WTC11 (cell line): ENCODE measurements around the gene VEZF1.

Experiments used
- AFF4 ChIP-seq: sonication (generic); formaldehyde crosslinking; IDR thresholded peaks from 2 replicates; pipeline ENCODE4 v1.8.1; 2023; ENCODE audit warnings: mild to moderate bottlenecking, missing genetic modification reagents, borderline replicate concordance
- CTCF ChIP-seq: fragments of 200-600 bp; IDR thresholded peaks from 2 replicates; pipeline ENCODE4 v1.8.0; 2022; ENCODE audit warnings: antibody characterized with exemption
- FOXP4 ChIP-seq: sonication (generic); formaldehyde crosslinking; IDR thresholded peaks from 2 replicates; pipeline ENCODE4 v1.8.0; 2022; ENCODE audit warnings: mild to moderate bottlenecking, missing genetic modification reagents
- NFYB ChIP-seq: sonication (generic); formaldehyde crosslinking; conservative IDR thresholded peaks from 2 replicates; pipeline ENCODE4 v1.8.0; 2022; ENCODE audit warnings: low read depth, missing genetic modification reagents
- NR3C1 ChIP-seq: sonication (generic); formaldehyde crosslinking; conservative IDR thresholded peaks from 2 replicates; pipeline ENCODE4 v1.8.1; 2023; ENCODE audit warnings: low read depth, mild to moderate bottlenecking, missing genetic modification reagents
- SMAD3 ChIP-seq: sonication (generic); formaldehyde crosslinking; IDR thresholded peaks from 2 replicates; pipeline ENCODE4 v1.8.0; 2022; ENCODE audit warnings: missing genetic modification reagents, mild to moderate bottlenecking, borderline replicate concordance
- STAT6 ChIP-seq: sonication (generic); formaldehyde crosslinking; conservative IDR thresholded peaks from 2 replicates; pipeline ENCODE4 v1.8.1; 2023; ENCODE audit warnings: mild to moderate bottlenecking, low read depth, missing genetic modification reagents, moderate library complexity
- USF1 ChIP-seq: sonication (generic); formaldehyde crosslinking; IDR thresholded peaks from 2 replicates; pipeline ENCODE4 v1.8.0; 2022; ENCODE audit warnings: mild to moderate bottlenecking, missing genetic modification reagents

- TF ChIP-seq CTCF = no peak
- TF ChIP-seq AFF4 (CRISPR knock-in tag) = no peak
- no peak for TF ChIP-seq NR3C1
- no peak for TF ChIP-seq SMAD3 (CRISPR knock-in tag)
- TF ChIP-seq USF1 = no peak
- TF ChIP-seq STAT6 = no peak
- TF ChIP-seq FOXP4 (CRISPR knock-in tag) = no peak
- TF ChIP-seq NFYB (CRISPR knock-in tag) = no peak
Observed at GRCh38 chr17:57928928-57929327, 59.1 kb downstream of the VEZF1 start.
